Body of pancreas (tissue), 4 donors: ENCODE results near the gene ARHGAP20. TPM values are rescaled to one million over a fixed set of nuclear protein-coding genes. Genes with fewer than 3 reads are reported as not detected.

Experiments
- ATAC-seq: fragments of 150-250 bp; one replicate; pipeline ENCODE4 v1.9.1; 2016
- DNase-seq, 4 donors: peaks; one replicate each; pipeline ENCODE4 v3.0.0-alpha.2; 2019
- H3K27ac ChIP-seq, 4 donors: fragments of 200-600 bp; sonication (generic); 1 replicate in 3 of 4; 2 replicates in 1 of 4; pipeline versions ENCODE4 v1.5.1 to v1.6.1; 2016 to 2019; ENCODE audit warnings: mild to moderate bottlenecking in 1 of 4, mixed read lengths in 1 of 4, moderate library complexity in 1 of 4
- H3K27me3 ChIP-seq, 2 donors: fragments of 200-600 bp; sonication (generic); one replicate each; pipeline ENCODE4 v1.6.0; 2016; ENCODE audit warnings: mild to moderate bottlenecking in 1 of 2
- H3K36me3 ChIP-seq, 2 donors: fragments of 200-600 bp; sonication (generic); replicated peaks in 1 of 2; 2 replicates each; pipeline ENCODE4 v1.5.1; 2016; ENCODE audit warnings: low read depth in 2 of 2; ENCODE audit not compliant: insufficient read depth in 1 of 2
- H3K4me1 ChIP-seq: fragments of 200-600 bp; sonication (generic); one replicate; pipeline ENCODE4 v1.6.0; 2016
- H3K4me3 ChIP-seq, 2 donors: fragments of 200-600 bp; sonication (generic); 1 replicate in 1 of 2; 2 replicates in 1 of 2; pipeline ENCODE4 v1.5.1; 2016 to 2019
- H3K9me3 ChIP-seq, 3 donors: fragments of 200-600 bp; sonication (generic); 1 replicate in 2 of 3; 2 replicates in 1 of 3; pipeline ENCODE4 v1.5.1; 2016
- POLR2A ChIP-seq, 3 donors: fragments of 450-650 bp; IDR thresholded peaks; one replicate each; pipeline ENCODE4 v1.6.1; 2016; ENCODE audit warnings: antibody characterized with exemption in 3 of 3, mild to moderate bottlenecking in 2 of 3
- WGBS, 2 donors: methylation state at CpG; one replicate each; pipeline ENCODE4 v1.1.5; 2017; 5-methylcytosine and 5-hydroxymethylcytosine counted together
- intact Hi-C: fragments of 100-400 bp; cut with DNase I; formaldehyde crosslinking; loops from one replicate; pipeline ENCODE4 v1.15.1; 2023
- total RNA-seq, 2 donors: library from RNA; depleted of rRNA; stranded (reverse); fragments of >200 nt; gene quantifications; one replicate each; pipeline ENCODE4 v1.1.0, GENCODE V29; 2016
- TF ChIP-seq, protein P1 (sequence below), 7 experiments: fragments of 450-650 bp in 4 of 7; fragments of 200-600 bp in 3 of 7; sonication (generic) in 3 of 7; IDR thresholded peaks; one replicate each; pipeline ENCODE4 v1.5.1; 2016 to 2019; ENCODE audit warnings: antibody characterized with exemption in 7 of 7

The ARHGAP20 gene
- total RNA-seq, 2 donors from 2014 or later, result 0.52 to 1.3 TPM

DNA sequence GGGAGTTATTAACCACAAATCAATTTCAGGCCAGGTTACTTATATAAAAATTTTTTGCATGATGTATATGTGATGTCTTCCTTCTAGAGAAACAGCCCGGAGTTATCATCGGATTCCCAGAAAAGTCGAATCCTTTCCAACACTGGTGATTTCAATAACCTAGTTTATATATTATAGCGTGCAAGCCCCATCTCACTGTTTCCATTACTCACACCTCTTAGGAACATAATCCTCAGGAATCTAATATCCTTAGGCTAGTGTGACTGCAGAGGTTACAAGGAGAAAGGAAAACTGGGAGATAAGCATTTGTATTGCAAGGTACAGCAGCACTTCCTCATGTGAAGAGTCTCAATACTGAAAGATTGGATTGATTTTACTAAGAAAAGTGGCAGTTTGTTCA is 20.3 kb downstream of the ARHGAP20 start:
- Histone ChIP-seq H3K4me3 (no peak overlapping the region), H3K27ac (no peak overlapping the region), H3K4me1 (no peaks in the 10 kb centered on the region), H3K27me3 (no peaks in the 10 kb centered on the region), H3K36me3 (no peaks in the 10 kb centered on the region), H3K9me3 (no peaks in the 10 kb centered on the region)
- TF ChIP-seq, protein P1, sequence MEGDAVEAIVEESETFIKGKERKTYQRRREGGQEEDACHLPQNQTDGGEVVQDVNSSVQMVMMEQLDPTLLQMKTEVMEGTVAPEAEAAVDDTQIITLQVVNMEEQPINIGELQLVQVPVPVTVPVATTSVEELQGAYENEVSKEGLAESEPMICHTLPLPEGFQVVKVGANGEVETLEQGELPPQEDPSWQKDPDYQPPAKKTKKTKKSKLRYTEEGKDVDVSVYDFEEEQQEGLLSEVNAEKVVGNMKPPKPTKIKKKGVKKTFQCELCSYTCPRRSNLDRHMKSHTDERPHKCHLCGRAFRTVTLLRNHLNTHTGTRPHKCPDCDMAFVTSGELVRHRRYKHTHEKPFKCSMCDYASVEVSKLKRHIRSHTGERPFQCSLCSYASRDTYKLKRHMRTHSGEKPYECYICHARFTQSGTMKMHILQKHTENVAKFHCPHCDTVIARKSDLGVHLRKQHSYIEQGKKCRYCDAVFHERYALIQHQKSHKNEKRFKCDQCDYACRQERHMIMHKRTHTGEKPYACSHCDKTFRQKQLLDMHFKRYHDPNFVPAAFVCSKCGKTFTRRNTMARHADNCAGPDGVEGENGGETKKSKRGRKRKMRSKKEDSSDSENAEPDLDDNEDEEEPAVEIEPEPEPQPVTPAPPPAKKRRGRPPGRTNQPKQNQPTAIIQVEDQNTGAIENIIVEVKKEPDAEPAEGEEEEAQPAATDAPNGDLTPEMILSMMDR (IDR thresholded peaks at IDR 0.05), result no peak
- TF ChIP-seq POLR2A (IDR thresholded peaks at IDR 0.05), result no peak
- DNase-seq (no peak), ATAC-seq (no peak)
- WGBS, 2 donors, result 82 to 91% methylated on average over 4 of the region's 4 CpGs
- intact Hi-C loops, result no loop called here

DNA sequence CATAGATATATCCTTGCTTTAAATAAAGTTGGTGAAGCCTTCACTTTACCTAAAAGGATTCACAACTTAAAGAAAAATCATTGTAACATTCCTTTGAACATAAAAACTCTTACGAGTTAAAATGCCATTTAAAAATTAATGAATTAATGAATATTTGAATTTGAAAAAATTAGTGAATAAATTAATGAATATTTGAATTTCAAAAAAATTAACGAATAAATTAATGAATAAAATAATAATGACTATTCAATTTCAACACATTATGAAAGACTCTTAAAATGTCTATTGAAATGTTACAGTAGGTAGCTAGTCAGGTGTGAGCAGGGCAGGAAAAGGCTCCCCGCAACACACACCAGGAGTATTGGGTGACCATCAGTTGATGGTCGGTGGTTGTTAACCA is 22.9 kb downstream of the ARHGAP20 start:
- WGBS, 2 donors, result 76 to 80% methylated on average over 4 of the region's 4 CpGs
- Histone ChIP-seq H3K4me1 (no peaks in the 10 kb centered on the region), H3K27me3 (no peaks in the 10 kb centered on the region), H3K4me3 (no peak overlapping the region), H3K9me3 (no peaks in the 10 kb centered on the region), H3K27ac (no peak overlapping the region), H3K36me3 (no peaks in the 10 kb centered on the region)
- intact Hi-C loops, result no loop called here
- DNase-seq (no peak), ATAC-seq (no peak)
- no peak for TF ChIP-seq POLR2A (IDR thresholded peaks at IDR 0.05)
- TF ChIP-seq, protein P1 (IDR thresholded peaks at IDR 0.05), result no peak

DNA sequence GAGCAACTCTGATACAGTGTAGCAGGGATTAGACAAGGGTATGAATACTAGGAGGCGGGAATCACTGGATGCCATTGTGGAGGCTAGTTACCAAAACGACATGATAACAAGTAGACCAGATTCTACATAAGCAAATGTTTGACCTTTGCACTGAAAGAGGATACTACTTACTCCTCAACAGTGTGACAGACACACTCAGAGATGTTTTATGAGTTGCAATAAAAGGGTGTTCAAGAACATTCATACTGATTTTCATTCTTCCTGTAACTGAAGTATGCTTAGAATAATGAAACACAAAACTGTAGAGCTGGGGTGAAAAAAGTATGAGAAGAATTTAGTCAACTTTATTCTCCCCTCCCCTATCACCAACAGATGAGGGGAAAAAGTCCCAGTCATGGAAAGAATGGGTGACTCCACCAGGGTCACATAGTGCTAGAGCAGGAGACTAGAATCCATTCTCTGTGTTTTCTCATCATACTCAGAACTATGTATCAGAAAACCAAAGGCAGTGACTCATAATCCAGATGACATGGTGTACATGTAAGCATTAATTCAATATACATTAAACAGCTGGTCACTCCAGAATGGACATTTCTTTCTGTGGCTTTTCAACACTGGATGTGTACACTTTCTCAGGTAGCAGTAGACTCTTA is 32.8 kb downstream of the ARHGAP20 start:
- Histone ChIP-seq H3K27me3 (no peaks in the 10 kb centered on the region), H3K9me3 (no peaks in the 10 kb centered on the region), H3K4me1 (no peaks in the 10 kb centered on the region), H3K4me3 (no peak overlapping the region), H3K27ac (no peak overlapping the region), H3K36me3 (no peaks in the 10 kb centered on the region)
- TF ChIP-seq, protein P1 (IDR thresholded peaks at IDR 0.05), result no peak
- TF ChIP-seq POLR2A (IDR thresholded peaks at IDR 0.05), result no peak
- ATAC-seq (no peak), DNase-seq (no peak)
- intact Hi-C loops, result no loop called here
- WGBS, 2 donors, result 55 to 62% methylated on average over 2 of the region's 2 CpGs

DNA sequence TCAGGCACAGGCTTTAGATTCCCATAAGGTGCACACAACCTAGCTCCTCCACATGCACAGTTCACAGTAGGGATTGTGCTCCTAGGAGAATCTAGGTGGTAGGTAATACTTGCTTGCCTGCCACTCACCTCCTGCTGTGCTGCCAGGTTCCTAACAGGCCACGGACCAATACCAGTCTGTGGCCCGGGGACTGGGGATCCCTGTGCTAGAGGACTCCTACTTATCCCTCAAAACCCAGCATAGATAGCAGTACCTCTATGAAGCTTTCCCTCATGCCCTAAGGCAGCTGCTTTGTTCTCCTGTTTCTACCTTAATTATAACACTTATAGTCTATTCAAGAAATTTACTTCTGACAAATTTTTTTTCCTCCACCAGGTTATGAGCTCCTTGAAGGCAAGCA is 36.7 kb downstream of the ARHGAP20 start:
- Histone ChIP-seq H3K4me1 (no peaks in the 10 kb centered on the region), H3K27me3 (no peaks in the 10 kb centered on the region), H3K36me3 (no peaks in the 10 kb centered on the region), H3K9me3 (no peaks in the 10 kb centered on the region), H3K27ac (no peak overlapping the region), H3K4me3 (no peak overlapping the region)
- WGBS, 2 donors, result 58 to 61% methylated on average over 2 of the region's 2 CpGs
- ATAC-seq (no peak), DNase-seq (no peak)
- no peak for TF ChIP-seq POLR2A (IDR thresholded peaks at IDR 0.05)
- TF ChIP-seq, protein P1 (IDR thresholded peaks at IDR 0.05), result no peak
- intact Hi-C loops, result no loop called here
